NCI-H1092 treated with DMSO at 0.1 percent for 48 hours (cell line): Measurements from ENCODE around the gene RAB35.

ENCODE experiments used
- DNase-seq: peaks from one replicate; lab custom pipeline; 2025; lab: John Stamatoyannopoulos, UW

Gene RAB35

GRCh38 chr12:120116441-120116791 lies at the start of gene RAB35:
TSS of gene RAB35 (minus strand) at chr12:120116753. CDS start at chr12:120116650, 103 bp downstream.
- no peak for DNase-seq

DNA sequence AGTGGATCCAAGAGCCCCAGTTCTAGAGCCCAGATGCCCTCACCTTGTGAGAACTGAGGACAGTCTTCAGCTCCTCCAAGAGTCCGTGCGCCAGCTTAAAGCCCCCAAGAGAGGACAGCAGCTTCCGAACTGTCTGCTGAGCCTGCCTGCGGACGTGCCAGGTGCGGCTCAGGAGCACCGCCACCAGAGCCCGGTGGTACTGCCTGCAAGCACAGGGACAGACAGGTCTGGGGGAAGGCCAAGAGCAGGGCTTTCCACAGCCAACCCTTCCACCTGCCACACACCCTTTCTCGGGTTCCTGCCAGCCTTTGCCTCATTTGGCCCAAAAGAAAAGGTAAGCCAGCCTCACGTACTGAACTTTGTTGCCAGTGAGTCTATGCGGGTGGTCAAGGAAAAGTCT lies 47.7 kb upstream of the RAB35 start:
- no peak for DNase-seq

DNA sequence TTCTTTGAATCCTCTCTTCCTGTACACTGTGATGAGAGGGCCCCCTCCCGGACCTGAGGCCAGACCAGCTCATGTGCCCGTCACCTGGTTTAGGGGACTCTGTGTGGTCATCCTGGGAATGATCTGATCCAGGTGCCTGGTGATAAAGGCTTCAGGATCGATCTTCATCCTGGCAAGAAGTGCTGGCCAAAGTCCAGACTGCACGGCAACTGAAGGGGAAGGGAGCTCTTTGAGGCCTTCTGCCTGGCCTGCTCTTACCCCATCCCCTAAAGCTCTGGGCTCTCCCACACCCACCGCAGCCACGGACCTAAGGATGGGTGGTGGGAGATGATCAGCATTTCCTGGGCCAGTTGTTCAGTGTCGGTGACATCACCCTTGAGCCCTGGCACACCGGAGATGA lies 46.2 kb upstream of the RAB35 start:
- no peak for DNase-seq

- DNase-seq = no peak
Measured at GRCh38 chr12:120161852-120162251, 45.3 kb upstream of the RAB35 start.

DNA sequence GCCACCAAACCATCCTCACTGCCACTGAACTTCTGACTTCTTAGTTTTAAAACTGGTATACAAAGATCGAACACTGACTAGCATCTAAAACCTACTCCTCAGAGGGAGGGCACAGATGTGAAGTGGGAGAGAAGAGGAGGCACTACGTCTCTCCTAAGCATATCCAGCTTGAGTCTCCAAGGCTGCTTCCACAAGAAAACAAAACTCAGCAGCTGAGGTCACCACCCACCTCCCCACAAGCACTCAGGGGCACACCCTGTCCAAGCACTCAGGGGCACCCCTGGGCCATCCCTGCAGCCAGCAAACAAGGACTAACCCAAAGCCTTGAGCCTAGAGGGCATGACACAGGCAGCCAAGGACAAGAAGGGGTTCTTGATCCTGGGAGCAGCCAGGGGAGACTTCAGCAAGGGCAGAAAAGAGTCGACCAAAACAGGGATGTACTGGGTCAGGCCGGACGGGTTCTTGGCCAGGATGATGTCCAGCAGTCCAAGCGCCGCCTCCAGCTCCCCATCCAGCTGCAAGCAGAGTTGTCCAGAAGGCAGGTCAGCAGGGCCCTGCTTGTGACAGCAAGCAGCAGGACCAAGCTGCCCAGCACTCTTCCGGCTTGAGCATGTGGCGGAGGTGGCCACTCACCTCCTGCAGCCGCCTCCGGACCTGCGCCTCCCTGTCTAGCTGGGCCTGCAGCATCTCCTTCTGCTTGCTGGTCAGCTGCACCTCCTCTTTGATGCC lies 43.1 kb upstream of the RAB35 start:
- no peak for DNase-seq

- DNase-seq = no peak
Measured at GRCh38 chr12:120158351-120158750, 41.8 kb upstream of the RAB35 start.

DNA sequence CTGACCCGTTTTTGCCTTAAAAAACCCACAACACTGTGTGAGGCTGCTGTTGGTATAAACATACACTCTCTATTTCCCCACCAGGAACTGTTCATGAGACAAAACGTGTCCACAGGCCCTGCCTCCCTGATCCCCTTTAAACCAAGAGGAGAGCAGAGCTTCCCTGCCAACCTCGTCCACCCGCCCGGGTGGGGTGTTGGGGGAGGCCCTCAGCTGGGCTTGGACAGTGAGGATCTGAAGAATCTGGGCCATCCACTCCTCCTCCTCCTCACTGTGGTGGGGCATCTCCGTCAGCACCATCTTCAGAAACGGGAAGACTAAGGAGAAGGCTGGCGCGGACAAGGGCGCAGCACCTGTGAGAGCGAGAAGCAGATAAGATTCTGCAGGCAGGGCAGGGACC lies 41.1 kb upstream of the RAB35 start:
- no peak for DNase-seq

DNA sequence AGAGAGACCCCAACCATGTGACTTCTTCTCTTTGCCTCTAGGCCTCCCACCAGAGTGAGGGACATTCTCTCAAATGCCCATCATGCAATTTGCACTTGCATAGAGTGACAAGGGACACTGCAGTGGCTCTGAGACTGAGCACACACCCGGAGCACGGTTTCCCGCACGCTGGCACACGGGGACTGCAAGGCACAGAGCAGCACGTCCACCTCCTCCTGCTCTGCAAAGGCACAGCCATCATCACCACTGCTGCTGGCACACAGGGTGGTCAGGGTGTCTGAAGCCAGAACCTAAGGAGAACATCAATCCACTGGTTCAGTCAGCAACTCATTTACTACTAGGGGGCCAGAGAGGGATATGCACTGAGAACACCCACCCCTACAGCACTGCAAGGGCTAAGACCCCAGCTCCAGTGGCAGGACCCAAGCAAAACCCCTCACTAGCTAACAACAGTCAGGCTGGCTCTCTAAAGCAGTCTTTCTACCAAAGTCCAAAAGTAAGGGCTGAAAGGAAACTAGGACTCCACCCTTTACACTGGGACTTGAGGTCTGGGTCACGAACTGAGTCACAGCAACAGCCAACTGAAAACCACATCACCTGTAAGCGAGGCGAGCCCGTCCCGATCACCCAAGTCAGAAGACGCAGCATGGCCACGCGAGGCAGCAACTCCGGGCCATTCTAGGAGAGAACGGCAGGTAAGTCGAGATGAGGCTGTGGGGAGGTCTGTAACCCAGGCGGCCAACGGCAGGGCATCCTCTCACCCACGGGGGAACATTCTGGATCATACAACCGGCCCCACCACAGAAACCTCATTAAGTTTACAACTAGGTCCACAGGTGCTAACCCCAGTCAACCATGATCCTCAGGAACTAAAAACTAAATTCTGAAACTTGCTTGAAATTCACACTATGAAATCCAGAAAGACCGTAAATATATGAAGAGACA lies 40.0 kb upstream of the RAB35 start:
- no peak for DNase-seq

GRCh38 chr12:120155072-120155471 lies 38.5 kb upstream of the RAB35 start:
- no peak for DNase-seq

GRCh38 chr12:120150919-120151525 lies 34.5 kb upstream of the RAB35 start:
- DNase-seq = no peak

DNA sequence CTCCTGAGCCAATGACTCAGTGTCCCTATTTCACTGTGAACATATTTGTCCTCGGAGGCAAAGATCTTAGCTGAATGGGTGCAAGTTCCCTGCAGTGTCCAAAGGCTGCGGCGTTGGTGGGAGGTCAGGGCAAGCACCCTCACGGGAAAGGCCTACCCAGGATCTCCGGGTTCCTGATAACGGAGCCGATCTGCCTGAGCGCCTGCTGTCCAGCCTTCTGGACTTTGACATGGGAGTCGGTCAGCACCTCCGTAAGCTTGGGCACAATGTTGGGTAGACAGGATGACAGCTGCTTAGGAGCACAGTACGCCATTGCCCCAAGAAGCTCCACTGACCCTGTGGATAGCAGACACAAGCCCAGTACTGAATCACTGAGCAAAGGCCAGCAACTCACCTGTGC lies 31.5 kb upstream of the RAB35 start:
- DNase-seq = no peak

DNA sequence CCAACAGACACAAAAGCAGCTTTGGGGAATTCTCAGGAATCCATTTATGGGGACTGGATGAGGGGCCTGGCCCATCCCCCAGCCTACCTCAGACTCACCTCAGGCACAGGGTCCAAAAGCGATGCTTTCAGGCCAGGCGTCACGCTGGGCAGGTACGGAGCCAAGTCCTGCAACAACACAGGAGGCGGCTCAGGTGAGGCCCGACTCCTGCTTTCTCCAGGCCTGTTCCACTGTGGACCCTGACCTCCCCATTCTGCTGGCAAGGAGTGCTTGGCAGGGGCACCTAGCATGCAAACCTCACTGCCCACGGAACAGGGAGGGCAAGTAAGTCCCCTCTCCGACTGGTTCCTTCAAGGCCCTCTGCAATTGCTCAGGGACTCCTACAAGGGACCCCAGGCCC lies 28.6 kb upstream of the RAB35 start:
- no peak for DNase-seq

DNA sequence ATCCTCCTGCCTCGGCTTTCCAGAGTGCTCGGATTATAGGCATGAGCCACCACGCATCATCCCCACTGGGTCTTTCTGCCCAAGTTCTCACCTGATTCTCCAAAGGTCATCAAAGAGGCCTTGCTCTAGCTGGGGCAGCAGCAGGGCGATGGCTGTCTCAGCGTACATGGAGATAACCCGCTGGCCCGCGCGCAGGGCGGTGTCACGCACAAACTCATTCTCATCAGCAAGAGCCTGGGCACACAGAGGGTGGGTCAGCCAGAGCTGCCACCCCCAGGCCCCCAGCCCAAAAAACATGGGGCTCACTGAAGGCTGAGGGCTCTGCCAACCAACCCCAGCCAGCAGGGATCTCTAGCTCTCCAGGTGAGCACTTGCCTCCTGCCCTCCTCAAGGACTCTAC lies 27.7 kb upstream of the RAB35 start:
- DNase-seq = no peak

GRCh38 chr12:120142231-120142877 lies 25.8 kb upstream of the RAB35 start:
- no peak for DNase-seq

DNA sequence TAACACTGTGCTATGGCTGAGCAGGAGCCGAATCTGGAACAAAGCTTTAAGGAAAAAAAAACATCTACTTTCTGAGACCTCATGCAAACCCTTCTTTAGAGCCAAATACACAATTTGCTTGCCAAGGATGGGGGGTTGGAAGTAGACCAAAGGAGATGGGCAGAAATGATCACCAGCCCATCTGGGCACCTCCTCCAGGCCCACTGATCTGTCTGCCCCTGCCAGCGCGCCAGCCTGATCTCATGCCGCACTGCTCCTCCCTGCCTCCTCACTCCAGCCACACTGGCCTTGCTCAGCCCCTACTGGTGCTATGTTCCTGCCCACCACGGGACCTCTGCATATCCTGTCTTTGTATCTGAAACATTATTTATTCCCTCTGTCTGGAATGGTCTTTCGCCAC lies 24.8 kb upstream of the RAB35 start:
- no peak for DNase-seq

GRCh38 chr12:120140603-120141002 lies 24.1 kb upstream of the RAB35 start:
- no peak for DNase-seq

- no peak for DNase-seq
Measured at GRCh38 chr12:120139958-120140357, 23.4 kb upstream of the RAB35 start.

DNA sequence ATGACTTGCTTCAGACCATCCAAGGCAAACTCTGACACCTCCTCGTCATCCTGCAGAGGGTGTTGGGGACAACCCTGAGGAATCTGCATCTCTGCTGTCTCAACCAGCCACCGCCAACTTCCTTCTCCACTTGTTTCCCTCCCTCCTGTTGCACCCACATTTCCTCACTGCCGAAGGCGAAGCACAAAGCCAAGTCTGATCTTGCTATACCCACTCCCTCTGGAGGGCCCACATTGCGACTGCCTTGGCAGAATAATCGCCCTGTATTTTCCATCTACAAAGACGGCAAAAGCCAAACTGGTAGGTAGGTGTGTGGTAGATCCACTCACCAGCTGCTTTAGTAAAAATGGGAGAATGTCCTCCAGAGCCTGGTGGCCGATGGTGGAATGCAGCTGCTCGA lies 21.8 kb upstream of the RAB35 start:
- no peak for DNase-seq

- no peak for DNase-seq
Measured at GRCh38 chr12:120137833-120138232, 21.3 kb upstream of the RAB35 start.

DNA sequence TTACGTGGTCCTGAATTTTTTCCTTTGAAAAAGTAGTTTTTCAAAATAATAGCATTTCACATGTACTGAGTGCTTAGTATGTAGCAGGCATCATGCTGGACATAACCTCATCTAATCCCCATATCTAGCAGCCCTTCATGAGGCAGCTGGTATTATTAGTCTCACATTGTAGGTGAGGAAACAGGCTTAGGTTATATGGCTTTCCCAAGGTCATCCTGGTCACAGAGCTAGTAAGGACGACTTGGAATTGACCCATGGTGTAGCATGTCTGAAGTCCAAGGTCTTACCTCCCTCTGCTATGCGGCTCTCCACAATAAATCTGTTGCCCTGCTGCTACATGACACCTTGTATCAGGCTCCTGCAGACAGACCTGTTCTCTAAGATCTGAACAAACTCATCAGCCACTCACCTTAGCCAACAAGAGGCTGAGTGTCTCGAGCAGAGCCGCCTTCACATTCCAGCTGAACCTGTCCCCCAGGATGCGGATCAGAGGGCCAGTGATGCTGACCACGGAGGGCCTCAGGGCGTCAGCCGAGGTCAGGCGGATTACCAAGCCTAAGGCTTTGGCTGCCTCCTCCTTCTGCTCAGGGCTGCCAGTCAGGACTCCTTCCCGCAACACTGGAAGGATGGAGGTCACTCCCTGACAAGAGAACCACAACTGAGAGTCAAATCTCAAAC lies 19.7 kb upstream of the RAB35 start:
- DNase-seq = no peak

GRCh38 chr12:120134307-120134980 lies 17.9 kb upstream of the RAB35 start:
- DNase-seq = no peak
